ENCODE measurements around the gene HAVCR2.

The HAVCR2 gene

DNA sequence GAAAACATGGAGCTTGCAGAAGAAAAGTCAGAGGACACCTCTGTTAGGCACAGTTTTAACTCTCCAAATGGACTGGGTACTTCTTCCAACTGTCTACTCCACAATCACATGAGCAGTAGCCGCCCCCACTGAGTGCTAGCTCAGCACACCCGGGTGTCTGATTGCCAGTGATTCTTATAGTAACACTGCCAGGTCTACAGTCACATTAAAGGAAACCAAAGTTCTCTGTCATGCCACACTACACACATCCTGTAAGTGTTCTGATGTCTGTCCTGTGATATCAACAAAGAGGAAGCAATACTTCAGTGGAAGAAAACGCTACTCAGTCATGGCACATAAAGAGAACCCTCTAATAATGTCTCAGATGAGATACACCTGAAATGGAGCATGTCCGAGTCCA, at the start of gene HAVCR2:
HAVCR2 (minus strand) TSS at position 69 of the 400 bp plus-strand sequence; CDS start at position 8, 61 bp downstream.
- no peak for DNase-seq

DNA sequence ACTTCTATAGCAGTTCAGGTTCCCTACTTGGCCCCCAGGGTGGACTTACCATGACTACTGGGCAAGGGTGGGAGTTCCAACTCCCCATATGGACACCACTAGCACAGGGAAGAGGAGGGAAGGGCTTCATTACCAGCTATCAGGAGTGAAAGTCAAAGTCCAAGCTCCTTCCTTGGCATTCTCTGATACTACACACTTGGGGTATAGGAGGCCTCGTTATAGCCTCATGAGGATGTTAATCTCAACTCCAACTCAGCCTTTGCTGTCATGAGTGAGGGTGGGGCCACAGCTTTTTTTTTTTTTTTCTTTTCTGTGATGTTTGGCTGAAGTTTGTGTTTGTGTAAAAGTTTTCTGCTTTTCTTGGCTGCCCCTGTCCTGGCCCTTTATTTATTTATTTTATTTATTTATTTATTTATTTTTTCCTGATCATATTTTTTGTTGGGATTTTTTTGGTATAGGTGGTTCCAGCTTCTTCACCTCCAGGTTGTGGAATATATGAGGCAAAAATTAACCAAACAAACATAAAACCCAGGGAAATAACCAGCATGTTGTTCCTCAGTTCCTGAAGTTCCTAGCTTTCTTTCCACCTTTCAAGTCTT, 48.5 kb upstream of the HAVCR2 start:
- DNase-seq, result no peak

DNA sequence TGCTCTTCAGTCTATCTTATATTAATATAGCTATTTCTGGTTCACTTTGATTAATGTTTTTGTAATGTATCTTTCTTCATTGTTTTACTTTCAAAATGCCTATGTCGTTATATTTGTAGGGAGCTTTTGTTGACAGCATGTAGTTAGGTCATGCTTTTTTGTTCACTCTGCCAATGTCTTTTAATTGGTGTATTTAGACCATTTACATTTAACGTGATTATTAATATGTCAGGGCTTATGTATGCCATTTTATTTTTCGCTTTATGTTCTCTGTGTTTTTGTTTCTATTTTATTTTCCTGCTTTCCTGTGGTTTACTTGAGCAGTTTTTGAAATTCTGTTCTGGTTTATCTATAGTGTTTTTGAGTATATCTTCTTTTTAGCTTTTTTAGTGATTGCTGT, 46.5 kb upstream of the HAVCR2 start:
- DNase-seq, result no peak

GRCh38 chr5:157150995-157151394, 42.2 kb upstream of the HAVCR2 start:
- no peak for DNase-seq

- DNase-seq, result peak; percentile 50
Measured at GRCh38 chr5:157148734-157149615, 40.1 kb upstream of the HAVCR2 start.

DNA sequence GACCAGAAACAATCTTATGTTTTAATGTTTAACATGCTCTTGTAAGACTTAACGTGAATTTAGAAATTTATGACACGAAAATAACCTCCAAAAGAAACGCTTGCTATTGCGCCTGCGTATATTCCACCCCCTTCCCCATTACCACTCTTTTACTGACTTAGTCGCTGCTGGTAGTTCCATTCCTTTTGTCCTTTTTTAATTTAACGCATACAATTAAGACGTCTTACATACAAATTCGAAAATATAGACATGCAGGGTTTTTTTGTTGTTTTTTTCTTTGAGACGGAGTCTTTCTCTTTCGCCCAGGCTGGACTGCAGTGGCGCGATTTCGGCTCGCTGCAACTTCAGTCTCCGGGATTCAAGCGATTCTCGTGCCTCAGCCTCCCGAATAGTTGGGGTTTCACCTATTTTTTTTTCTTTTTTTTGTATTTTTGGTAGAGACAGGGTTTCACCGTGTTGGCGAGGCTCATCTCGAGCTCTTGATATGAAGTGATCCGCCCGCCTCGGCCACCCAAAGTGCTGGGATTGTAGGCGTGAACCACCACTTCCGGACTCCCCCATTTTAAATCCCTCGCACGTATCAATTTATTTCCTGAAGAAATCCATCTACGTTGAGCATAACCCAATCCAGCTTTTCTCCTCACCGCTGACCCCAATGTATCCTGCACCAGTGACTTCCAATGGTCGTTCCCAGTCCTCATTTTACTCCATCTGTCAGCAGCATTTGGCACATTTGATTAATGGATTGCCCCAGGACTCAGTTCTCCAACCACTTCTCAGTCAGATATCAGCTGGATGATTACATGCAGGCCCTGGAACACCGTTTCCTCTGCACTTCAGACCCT, 34.5 kb upstream of the HAVCR2 start:
- DNase-seq, result peak; percentile 21

DNA sequence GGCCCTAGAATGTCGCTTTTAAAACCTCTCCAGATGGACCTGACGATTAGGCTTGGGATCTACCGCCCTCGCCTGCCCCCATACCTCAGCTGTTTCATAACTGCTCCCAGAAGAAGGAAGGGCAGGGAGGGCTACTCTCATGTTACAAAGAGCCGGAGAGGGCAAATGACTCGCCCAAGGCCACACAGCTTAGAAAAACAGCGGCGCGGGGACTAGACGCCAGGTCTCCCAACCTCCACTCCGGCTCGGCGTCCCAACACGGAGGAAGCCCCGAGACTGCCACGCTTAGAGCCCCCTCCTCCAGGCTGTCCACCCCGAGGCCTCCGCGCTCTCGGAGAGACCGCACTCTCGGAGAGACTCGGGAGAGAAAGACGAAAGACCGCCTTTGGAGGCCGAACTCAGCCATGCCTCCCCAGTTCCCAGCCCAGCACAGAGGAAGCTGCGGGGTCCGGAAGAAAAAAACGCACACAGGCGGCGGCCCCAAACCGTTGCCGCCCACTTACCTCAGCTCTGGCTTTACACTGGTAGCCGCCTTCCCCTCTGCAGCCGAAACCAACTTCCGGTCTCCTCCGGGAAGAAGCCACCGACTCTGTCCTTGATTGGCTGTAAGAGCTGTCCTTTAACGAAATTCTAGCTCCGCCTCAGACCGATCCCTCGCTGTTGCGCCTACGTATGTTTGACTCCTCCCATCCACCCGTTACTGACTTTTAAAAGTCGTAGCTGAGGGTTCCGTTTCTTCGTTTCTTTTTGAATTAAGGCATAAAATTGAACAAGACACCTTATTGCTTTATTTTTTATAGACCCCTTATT, 33.7 kb upstream of the HAVCR2 start, which contains the start of gene MED7:
MED7 (minus strand) TSS at position 549 of the 810 bp plus-strand sequence. CDS start 3,434 bp downstream, outside the sequence.
- peak; percentile 99 for DNase-seq

GRCh38 chr5:157137691-157138090, 28.8 kb upstream of the HAVCR2 start:
- DNase-seq, result no peak

DNA sequence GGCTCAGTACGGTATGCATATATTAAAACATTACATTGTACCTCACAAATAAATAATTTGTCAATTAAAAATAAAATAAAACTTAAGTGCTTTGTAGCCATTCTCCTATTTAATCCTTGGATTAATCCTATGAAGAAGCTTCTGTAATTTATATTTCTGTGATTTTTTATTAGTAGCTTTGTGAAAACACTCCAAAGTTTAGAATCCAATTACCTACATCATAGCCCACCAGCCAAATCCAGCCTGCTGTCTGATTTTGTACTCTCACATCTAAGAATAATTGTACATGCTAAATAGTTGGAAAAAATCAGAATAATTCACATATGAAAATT, 23.4 kb upstream of the HAVCR2 start:
- no peak for DNase-seq

DNA sequence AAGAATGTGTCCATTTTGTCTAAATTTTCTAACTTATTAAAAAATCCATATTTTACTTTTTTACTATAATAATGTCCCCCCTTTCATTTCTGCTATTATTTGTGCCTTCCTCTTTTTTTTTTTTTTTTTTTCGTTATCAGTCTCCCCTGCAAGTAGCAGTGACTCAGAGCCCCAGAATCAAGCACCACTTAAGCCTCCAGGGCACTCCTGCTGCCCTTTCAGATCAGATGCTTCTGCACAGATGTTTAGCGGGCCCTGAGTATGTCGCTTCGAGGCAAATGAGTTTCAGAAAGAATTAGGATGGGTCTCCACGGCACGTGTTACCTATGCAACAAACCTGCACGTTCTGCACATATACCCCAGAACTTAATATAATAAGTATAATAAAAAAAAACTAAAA, 22.1 kb upstream of the HAVCR2 start:
- no peak for DNase-seq

GRCh38 chr5:157121709-157122108, 12.9 kb upstream of the HAVCR2 start:
- DNase-seq, result no peak

- DNase-seq, result no peak
Measured at GRCh38 chr5:157120102-157120501, 11.3 kb upstream of the HAVCR2 start.

GRCh38 chr5:157116483-157116954, 7.7 kb upstream of the HAVCR2 start:
- DNase-seq, result no peak

- no peak for DNase-seq
Measured at GRCh38 chr5:157115502-157115901, 6.7 kb upstream of the HAVCR2 start.

GRCh38 chr5:157115012-157115411, 6.2 kb upstream of the HAVCR2 start:
- DNase-seq, result no peak

DNA sequence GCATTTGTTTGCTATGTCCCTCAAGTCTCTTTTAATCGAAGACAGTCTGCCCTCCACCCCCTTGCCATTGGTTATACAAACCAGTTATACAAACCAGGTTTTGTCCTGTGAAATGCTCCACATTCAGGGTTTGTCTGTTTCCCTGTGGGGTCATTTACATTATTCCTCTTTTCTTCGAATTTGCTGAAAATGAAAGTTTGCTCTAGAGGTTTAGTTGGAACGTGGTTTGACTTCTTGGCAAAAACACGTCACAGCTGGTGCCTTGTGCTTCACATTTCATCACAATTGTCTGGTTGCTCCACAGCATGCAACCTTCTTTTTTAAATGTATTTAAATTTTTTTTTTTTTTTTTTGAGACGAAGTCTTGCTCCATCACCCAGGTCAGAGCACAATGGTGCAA, 4.2 kb upstream of the HAVCR2 start:
- no peak for DNase-seq

DNA sequence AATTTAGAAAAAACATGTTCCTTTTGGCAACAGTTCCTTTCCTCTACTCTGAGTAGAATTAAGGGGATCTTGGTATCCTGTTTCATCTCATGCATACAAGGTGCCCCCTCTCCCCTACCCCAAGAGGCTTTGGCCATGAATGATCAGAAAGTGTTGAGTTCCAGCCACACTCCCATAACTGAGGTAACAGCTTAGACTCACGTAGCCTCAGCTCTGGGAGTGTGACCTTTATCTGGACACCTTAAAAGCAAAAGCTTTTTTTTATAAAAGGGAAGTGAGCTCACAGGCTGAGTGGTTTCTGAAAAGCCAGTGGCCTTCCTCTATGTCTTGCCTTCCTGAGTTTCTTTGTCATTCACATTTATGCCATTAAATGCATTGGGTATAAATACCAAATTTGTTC, 900 bp upstream of the HAVCR2 start:
- no peak for DNase-seq

GRCh38 chr5:157107508-157107907, 1.3 kb downstream of the HAVCR2 start:
- DNase-seq, result no peak

DNA sequence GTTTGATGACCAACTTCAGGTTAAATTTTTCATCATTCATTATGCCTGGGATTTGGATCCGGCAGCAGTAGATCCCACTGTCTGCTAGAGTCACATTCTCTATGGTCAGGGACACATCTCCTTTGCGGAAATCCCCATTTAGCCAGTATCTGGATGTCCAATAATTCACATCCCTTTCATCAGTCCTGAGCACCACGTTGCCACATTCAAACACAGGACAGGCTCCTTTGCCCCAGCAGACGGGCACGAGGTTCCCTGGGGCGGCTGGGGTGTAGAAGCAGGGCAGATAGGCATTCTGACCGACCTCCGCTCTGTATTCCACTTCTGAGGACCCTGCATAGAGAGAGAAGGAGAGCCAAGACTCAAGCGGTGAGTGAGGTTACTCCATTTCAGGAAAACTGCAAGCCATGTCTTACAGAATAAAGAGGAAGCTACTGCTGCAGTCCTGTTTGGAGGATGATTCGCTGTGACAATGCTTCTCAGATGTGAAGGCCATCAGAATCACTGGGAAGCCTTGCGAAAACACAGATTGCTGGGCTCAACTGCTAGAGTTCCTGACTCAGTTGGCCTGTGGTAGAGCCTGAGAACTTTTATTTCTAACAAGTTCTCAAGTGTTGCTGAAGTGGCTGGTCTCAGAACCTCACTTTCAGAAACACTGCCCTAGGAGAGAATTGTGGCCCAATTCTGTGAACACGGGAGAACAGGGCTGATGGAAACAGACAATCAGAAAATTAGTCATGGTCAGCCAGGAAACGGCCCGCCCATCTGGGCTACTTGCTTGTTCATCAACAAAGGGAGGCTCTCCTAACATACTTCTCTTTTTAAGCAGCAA, 2.0 kb downstream of the HAVCR2 start:
- no peak for DNase-seq

- DNase-seq, result peak; percentile 86
Measured at GRCh38 chr5:157100140-157100679, 8.6 kb downstream of the HAVCR2 start.

DNA sequence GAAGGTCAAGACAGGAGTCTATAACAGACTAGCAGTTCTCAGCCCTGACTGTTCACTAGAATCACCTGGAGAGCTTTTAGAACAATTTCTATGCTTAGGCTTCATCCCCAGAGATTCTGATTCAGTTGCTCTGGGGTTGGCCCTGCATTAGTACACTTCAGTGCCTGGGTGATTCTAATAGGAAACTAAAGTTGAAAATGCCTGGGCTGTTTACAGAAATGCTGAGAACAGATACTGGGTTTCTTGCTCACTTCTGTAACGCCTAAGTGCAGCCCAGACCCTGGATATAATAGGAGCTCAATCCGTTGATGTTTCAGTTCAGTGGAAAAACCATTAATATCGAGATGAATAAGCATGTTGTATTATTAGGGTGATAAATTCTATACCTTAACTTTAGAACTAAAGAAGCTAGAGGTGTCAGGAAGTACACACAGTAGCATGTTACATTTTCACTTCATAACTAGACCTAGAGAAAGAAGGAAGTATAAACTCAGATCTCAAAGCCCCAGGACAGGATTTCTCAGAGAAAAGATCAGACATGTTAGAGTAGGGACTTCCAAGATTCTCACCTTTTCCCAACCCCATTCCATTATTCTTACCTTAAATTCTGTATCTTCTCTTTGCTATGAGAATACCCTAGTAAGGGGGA, 20.4 kb downstream of the HAVCR2 start:
- no peak for DNase-seq

Data from HCEC 1CT (cell line).